ENCODE data around the gene LCE1C. TPM values are rescaled to one million over a fixed set of nuclear protein-coding genes. Genes with fewer than 3 reads are reported as not detected.

LCE1C gene
- total and polyA plus RNA-seq, 9 of the 15 experiments (the other 6 are each of a cell fraction or from before 2014, with no cell fraction given) = not detected

- Histone ChIP-seq H3K9ac (ENCODE audit: insufficient read depth in 1 of 2, low read depth in 2 of 2, low read length in 2 of 2) (peak overlapping the region in 1 of 2 experiments; percentile 26; a peak in 1 of 4 replicates), H3K27me3 (ENCODE audit: control insufficient read depth in 2 of 2, insufficient read depth in 2 of 2, low read length in 2 of 2) (peaks cover 0 to 19% of the 10 kb centered on the region in 2 experiments; a peak in 2 of 5 replicates), H3K36me3 (ENCODE audit: control insufficient read depth, insufficient read depth, low read length) (no peaks in the 10 kb centered on the region), H4K20me1 (replicated peaks; ENCODE audit: control insufficient read depth, insufficient read depth, low read length) (peaks cover 3% of the 10 kb centered on the region; the same call in 1 of the 2 replicates), H3K9me3 (replicated peaks; ENCODE audit: control insufficient read depth, insufficient read depth, low read depth, low read length) (no peaks in the 10 kb centered on the region), H3K27ac (ENCODE audit: extremely low read depth, low read depth, low read length) (no peak overlapping the region), H3K4me1 (replicated peaks in 1 of 2; ENCODE audit: control insufficient read depth in 2 of 2, insufficient read depth in 2 of 2, low read length in 2 of 2) (no peaks in the 10 kb centered on the region; a peak in 1 of 5 replicates), H3K79me2 (ENCODE audit: control insufficient read depth, insufficient read depth, low read length) (no peaks in the 10 kb centered on the region), H3K9me1 (ENCODE audit: control insufficient read depth, insufficient read depth, low read length) (no peaks in the 10 kb centered on the region), H3K4me3 (no peak overlapping the region), H3K4me2 (ENCODE audit: insufficient read depth, low read length) (no peak overlapping the region), H2AFZ (ENCODE audit: low read depth, low read length) (no peak overlapping the region)
- FAIRE-seq (no peak), ATAC-seq (no peak), DNase-seq (ENCODE audit: extremely low read depth in 1 of 4, low spot score in 3 of 4) (no peak)
- POLR2A ChIA-PET = no interaction called here
- CTCF ChIA-PET (ENCODE audit: low intra/inter-chr PET ratio) = no interaction called here
- intact Hi-C loops (cut with micrococcal nuclease) (no loop called here), in situ Hi-C loops (cut with MboI) (no loop called here)
- BruUV-seq (replicated peaks) = no TSS peak
- no peak for TF ChIP-seq TARDBP (IDR thresholded peaks at IDR 0.05)
- no peak for TF ChIP-seq SUPT5H (IDR thresholded peaks at IDR 0.05)
- TF ChIP-seq RFX7 (CRISPR knock-in tag; IDR thresholded peaks at IDR 0.05) = no peak
- no peak for TF ChIP-seq USF1 (CRISPR knock-in tag; IDR thresholded peaks at IDR 0.05)
- TF ChIP-seq ESRRB (CRISPR knock-in tag; IDR thresholded peaks at IDR 0.05; ENCODE audit: borderline replicate concordance) = no peak
- no peak for TF ChIP-seq ERF (CRISPR knock-in tag; IDR thresholded peaks at IDR 0.05)
- no peak for TF ChIP-seq GATA2 (CRISPR knock-in tag; IDR thresholded peaks at IDR 0.05)
- no peak for TF ChIP-seq POLR2G (IDR thresholded peaks at IDR 0.05; ENCODE audit: low read depth, low read length)
- no peak for TF ChIP-seq CHCHD3 (CRISPR knock-in tag; IDR thresholded peaks at IDR 0.05)
- no peak for TF ChIP-seq BRD4 (IDR thresholded peaks at IDR 0.05)
- TF ChIP-seq KDM2B (CRISPR knock-in tag; IDR thresholded peaks at IDR 0.05) = no peak
- no peak for TF ChIP-seq SIX5 (IDR thresholded peaks at IDR 0.05; ENCODE audit: borderline replicate concordance in 1 of 2, insufficient read depth in 1 of 2, low read depth in 1 of 2, low read length in 2 of 2)
- WGBS (ENCODE audit: insufficient coverage, low coverage, missing lambda C conversion rate) = under 1% methylated on average over 31 of the region's 31 CpGs
These were observed 45.8 kb downstream of the LCE1C start for GRCh38 chr1:152760551-152761190.

Measured in K562 (cell line).